Cerebellar nuclear complex (tissue), 1 donor: ENCODE results near the gene SLC17A9.

Source experiments
- DNase-seq, 2 experiments: peaks; one replicate each; lab custom pipeline; 2025; lab: John Stamatoyannopoulos, UW

Gene SLC17A9

GRCh38 chr20:63002511-63002910 lies 50.0 kb downstream of the SLC17A9 start:
- DNase-seq = no peak

DNA sequence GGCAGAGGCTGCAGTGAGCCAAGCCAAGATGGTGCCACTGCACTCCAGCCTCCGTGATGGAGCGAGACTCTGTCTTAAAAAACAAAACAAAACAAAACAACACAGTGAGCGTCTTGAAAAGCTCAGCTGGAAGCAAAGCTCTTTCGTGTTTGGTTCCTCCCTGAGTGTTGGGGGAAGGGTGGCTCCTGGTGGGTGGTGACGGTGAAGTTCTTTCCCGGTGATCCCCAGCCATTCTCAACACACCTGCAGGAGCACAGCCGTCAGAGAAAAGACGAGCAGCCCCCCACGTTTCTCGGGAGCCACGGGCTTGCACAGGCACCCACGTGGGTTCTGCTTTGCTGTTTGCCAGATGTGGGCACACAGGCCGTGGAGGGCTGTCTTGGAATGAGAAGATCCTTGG lies 51.0 kb downstream of the SLC17A9 start:
- DNase-seq = no peak

DNA sequence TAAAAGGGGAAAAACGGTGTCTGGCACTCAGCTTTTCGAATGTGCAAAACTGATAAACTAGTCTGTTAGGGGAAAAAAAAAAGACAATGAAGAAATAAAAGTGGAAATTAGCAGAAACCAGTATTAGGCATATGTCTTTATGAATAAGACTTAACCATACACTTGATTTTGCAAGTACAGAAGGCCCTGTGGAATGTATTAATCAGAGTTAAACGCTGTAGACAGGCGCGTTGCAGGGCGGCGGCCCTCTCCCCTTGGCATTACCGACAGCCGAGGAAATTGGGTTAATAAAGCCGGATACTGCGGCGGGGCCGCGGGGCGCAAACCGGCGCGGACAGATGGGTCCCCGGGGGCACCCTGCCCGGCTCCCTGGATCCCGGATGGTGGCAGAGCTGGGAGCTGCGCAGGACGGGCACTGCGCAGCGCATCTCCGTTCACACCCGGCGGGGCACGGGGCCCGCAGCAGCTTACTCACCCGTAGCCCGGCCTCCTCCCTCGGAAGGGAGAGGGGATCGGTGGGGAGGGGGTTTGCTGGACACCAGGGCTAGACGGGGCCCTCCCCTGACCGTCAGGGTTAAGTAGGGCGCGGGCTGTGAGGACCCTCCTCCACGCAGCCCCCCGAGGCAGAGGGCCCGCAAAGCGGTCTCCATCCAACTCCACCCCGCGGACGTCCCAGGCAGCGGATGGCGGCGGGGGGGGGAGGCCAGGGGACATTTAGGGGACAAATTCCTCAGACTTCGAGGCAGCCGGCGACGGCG lies 52.3 kb downstream of the SLC17A9 start:
- no peak for DNase-seq

- DNase-seq = no peak
These were observed 52.9 kb downstream of the SLC17A9 start for GRCh38 chr20:63005365-63005861.

DNA sequence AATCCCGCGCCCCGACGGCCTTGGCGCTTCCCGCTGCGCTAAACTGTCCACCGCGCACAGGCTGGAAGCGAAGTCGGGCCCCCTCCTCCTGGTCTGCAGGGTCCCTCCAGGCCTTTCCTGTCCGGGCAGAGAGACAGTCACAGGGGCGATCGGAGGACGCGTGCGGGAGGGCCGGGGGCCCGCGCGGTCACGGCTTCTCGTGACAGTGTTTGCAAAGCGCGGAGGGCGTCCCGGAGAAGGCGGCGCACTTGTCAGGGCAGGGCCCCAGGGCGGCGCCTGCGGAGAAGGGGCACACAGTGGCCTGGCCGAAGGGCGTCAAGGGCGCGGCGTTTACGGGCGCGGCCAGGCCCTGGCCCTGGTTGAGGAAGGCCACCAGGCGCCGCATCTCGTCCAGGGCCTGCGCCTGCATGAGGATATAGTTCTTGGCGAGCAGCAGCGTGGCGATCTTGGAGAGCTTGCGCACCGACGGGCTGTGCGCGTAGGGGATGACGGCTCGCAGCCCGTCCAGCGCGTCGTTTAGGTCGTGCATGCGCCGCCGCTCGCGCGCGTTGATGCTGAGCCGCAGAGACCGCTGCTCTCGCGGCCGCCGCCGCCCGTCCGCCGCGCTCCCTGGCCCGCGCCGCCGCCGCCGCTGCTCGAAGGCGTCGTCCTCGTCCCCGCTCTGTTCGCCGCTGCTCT lies 53.5 kb downstream of the SLC17A9 start:
- DNase-seq = no peak

DNA sequence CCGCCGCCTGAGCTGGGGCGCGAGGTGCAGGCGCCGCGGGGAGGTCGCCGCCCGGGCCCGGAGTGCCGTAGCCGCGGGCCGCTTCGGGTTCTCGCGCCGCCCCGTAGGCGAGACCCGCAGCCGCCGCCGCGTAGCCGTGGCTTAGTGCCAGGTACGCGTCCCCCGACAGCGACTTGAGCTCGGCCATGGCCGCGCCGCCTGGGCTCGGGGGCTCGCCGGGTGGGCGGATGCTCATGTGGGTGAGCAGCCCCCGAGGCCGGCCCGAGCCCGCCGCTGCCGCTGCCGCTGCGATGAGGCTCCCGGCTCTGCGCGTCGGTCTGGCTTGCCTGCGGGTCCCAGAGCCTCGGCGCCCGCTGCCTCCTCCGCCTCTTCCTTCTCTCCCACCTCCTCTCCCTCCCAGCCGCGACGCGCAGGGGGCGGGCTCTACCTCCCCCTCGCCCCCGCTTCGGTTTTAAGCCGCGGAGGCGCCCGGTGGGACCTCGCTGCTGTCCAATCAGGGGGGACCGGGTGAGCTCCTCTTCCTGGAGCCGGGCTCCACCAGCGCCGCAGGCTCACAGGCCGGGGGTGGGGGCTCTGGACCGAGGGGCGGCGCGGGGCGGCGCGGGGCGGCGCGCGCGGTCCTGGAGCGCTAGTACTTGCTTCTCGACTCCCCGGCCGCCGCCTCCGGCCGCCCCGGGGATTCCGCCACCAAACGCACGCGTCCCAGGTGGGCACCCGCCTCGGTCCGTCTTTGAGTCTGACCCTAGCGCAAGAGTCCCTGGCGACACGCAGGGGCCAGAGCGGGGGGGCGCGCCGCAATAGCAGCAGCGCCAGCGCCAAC lies 54.2 kb downstream of the SLC17A9 start, which contains the start of gene BHLHE23:
BHLHE23 (minus strand) TSS at position 425 of the 820 bp plus-strand sequence; CDS start at position 235, 190 bp downstream.
- DNase-seq = no peak

GRCh38 chr20:63007360-63007645 lies 54.8 kb downstream of the SLC17A9 start:
- DNase-seq = no peak

GRCh38 chr20:63007646-63008488 lies 55.4 kb downstream of the SLC17A9 start:
- no peak for DNase-seq

- no peak for DNase-seq
These were observed 56.1 kb downstream of the SLC17A9 start for GRCh38 chr20:63008541-63009044.

- DNase-seq = peak in 1 of 2 experiments; percentile 30
These were observed 56.8 kb downstream of the SLC17A9 start for GRCh38 chr20:63009045-63009961.

GRCh38 chr20:63009988-63010769 lies 57.7 kb downstream of the SLC17A9 start:
- no peak for DNase-seq

DNA sequence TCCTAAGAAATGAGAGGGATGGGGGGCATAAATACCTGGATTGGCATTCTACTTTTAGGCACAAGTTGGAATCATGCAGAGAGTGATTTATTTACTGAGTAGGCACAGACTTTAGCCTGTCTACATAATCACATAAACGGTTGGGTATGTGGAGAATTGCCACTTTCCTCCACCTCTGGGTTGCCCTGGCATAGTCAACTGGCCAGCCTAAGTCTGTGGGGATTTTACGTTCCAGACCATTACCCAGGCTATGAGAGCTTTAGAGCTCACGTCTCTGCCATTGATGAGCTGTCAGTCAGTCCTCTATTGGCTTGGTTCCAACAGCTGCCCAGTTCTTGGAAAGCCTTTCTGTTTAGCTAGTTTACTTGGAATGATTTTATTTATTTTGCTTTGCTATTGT lies 59.3 kb downstream of the SLC17A9 start:
- no peak for DNase-seq

DNA sequence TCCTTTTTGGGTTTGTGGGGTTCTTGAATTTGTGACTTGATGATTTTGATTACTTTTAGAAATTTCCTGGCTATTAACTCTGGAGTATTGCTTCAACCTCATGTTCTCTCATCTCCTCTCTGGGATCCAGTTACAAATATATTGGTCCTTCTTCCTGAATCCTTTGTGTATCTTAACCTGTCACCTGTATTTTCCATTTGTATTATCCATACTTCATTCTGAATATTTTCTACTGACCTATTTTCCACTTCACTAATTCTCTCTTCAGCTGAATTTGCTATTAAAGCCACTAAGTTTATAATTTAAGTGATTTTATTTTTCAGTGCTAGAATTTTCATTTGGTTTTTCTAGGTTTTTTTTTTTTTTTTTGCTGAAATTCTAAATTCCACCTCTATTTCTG lies 60.7 kb downstream of the SLC17A9 start:
- no peak for DNase-seq

DNA sequence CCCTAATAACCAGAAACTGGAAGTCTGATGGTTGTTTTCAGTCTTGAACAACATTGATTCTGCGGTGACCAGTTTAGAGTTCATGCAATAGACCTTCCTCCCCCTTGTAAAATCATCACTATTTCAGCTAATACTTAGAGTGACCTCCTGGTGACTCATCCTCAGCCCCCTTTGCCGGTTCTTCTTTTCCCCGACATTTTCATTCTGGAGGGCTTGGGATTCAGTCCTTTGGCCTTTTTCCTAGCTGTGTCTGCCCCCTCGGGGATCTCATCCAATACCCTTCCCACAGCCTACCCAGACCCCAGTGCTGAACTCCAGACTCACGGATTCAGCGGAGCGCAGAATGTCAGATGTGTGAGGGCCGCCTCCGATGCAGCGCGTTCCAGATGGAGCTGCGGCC lies 61.8 kb downstream of the SLC17A9 start:
- no peak for DNase-seq

GRCh38 chr20:63014710-63015109 lies 62.2 kb downstream of the SLC17A9 start:
- no peak for DNase-seq

- no peak for DNase-seq
These were observed 62.7 kb downstream of the SLC17A9 start for GRCh38 chr20:63015147-63015661.

DNA sequence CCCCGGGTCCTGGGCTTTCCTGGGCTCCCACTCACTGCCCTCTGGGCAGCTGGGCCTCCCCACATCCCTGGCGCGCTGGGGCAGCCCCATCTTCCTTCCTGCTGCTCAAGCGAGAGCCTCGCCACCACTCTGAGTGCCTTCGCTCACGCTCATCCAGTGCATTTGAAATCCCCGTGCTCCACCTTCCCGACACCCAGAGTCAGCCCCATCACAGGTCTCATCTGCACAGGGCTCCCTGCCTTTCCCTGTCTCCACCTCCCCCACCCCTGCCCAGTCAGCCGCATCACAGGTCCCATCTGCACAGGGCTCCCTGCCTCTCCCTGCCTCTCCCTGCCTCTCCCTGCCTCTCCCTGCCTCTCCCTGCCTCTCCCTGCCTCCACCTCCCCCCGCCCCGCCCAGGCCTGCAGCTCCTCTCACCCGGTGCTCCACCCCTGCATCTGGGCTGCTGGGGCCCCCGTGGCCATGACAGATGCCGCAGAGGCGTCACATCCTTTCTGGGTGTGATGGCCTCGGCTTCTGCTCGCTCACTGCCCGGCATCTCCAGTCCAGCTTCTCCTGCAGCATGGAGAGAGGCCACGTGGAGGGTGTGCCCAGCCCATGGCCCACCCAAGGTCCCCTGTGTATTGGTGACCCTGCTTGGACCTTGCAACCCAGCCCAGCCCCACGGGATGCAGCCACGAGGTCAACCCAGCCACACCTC lies 63.3 kb downstream of the SLC17A9 start:
- DNase-seq = no peak

DNA sequence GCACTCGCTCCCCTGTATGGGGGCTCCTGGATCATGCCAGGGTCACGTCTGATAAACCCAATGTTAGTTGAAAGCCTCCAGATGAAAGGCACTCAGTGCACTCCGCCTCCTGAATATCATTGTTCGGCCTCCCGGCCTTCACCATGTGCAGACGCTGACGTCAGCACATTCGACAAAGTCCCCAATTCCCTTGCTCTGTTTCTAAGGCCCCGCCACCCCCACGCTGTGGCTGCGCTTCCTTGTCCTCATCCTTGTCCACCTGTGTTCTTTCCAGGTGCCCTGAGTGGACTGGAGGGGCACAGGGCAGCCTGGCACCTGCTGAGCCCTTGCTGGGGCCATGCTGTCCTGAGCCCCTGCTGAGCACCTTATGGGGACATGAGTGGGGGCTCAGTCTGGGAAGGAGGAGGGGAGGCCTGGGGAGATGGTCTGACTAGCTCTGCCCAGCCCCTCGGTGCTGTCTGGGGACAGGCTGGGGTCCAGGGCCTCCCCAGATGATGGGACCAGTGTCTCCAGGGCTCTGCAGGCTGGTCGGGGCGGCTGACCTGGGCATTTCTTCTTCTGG lies 64.1 kb downstream of the SLC17A9 start:
- DNase-seq = no peak
